HEK293T (cell line): ENCODE measurements around the gene POMP.

ENCODE experiments used
- CTBP1 ChIP-seq: fragments of 450-650 bp; IDR thresholded peaks from 2 replicates; pipeline ENCODE4 v1.6.1; 2016; ENCODE audit warnings: borderline replicate concordance
- ELF4 ChIP-seq: fragments of 450-650 bp; IDR thresholded peaks from 2 replicates; pipeline ENCODE4 v1.6.1; 2017; ENCODE audit warnings: antibody characterized with exemption
- FOXA1 ChIP-seq: fragments of 450-650 bp; IDR thresholded peaks from 2 replicates; pipeline ENCODE4 v1.6.1; 2016; ENCODE audit warnings: mild to moderate bottlenecking
- FOXK2 ChIP-seq: fragments of 450-650 bp; IDR thresholded peaks from 2 replicates; pipeline ENCODE4 v1.6.1; 2016; ENCODE audit warnings: mild to moderate bottlenecking
- SP1 ChIP-seq: fragments of 450-650 bp; IDR thresholded peaks from 2 replicates; pipeline ENCODE4 v1.6.1; 2017
- ZNF384 ChIP-seq: fragments of 450-650 bp; IDR thresholded peaks from 2 replicates; pipeline ENCODE4 v1.6.1; 2016
- TF ChIP-seq, protein P1 (sequence below): fragments of 450-650 bp; IDR thresholded peaks from 2 replicates; pipeline ENCODE4 v1.6.1; 2016

DNA sequence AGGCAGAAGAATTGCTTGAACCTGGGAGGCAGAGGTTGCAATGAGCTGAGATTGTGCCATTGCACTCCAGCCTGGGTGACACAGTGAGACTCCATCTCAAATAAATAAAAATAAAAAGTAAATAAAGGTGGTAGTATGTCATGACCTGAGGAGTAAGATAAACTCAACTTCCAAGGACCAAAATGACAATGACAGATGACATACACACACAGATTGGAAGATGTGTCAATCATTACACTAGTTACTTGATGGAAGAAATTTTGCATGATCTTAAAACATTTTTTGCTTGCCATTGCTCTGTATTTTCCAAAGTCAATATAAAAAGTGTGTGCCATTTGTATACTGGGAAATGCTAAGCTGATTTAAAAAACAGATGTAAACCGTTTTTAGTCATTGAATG, 55.7 kb downstream of the POMP start:
- no peak for TF ChIP-seq SP1
- TF ChIP-seq FOXA1 = no peak
- no peak for TF ChIP-seq FOXK2
- TF ChIP-seq, protein P1, sequence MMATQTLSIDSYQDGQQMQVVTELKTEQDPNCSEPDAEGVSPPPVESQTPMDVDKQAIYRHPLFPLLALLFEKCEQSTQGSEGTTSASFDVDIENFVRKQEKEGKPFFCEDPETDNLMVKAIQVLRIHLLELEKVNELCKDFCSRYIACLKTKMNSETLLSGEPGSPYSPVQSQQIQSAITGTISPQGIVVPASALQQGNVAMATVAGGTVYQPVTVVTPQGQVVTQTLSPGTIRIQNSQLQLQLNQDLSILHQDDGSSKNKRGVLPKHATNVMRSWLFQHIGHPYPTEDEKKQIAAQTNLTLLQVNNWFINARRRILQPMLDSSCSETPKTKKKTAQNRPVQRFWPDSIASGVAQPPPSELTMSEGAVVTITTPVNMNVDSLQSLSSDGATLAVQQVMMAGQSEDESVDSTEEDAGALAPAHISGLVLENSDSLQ = peak; percentile 56; the same call in 1 of the 2 replicates
- no peak for TF ChIP-seq ZNF384
- TF ChIP-seq ELF4 = no peak
- no peak for TF ChIP-seq CTBP1
